PC-9 (cell line): Measurements from ENCODE around the gene RPTOR. TPM values are rescaled to one million over a fixed set of nuclear protein-coding genes. Genes with fewer than 3 reads are reported as not detected.

Experiments
- BruUV-seq: library from RNA; stranded (reverse); fragments of 400-500 nt; replicated peaks from 2 replicates; lab custom pipeline; 2021; lab: Mats Ljungman, UMichigan
- CTCF ChIA-PET: fragments of 300-600 bp; sonication (Branson Sonifier 250); formaldehyde crosslinking; loops from one replicate; lab custom pipeline; 2022; ENCODE audit warnings: antibody characterized with exemption; lab: Charles Lee
- POLR2A ChIA-PET: fragments of 300-600 bp; sonication (Branson Sonifier 250); formaldehyde crosslinking; loops from one replicate; lab custom pipeline; 2022; ENCODE audit warnings: antibody characterized with exemption; ENCODE audit not compliant: unreplicated experiment; lab: Charles Lee
- DNase-seq, 2 experiments: peaks; one replicate each; pipeline versions ENCODE4 v3.0.0 to v3.0.0-alpha.2; 2015 to 2022; ENCODE audit warnings: mixed read lengths in 1 of 2
- H2AFZ ChIP-seq: fragments of 200-600 bp; sonication (generic); 2 replicates; pipeline ENCODE4 v1.8.1; 2017; ENCODE audit warnings: antibody characterized with exemption
- H3F3A ChIP-seq: fragments of 200-600 bp; sonication (generic); 2 replicates; pipeline ENCODE4 v1.8.1; 2017; ENCODE audit warnings: antibody characterized with exemption, mild to moderate bottlenecking, low read depth; ENCODE audit not compliant: insufficient read depth
- H3K27ac ChIP-seq: fragments of 200-600 bp; sonication (generic); 2 replicates; pipeline ENCODE4 v1.6.1; 2016; ENCODE audit warnings: mixed run types
- H3K27me3 ChIP-seq: fragments of 200-600 bp; sonication (generic); 2 replicates; pipeline ENCODE4 v1.6.1; 2016; ENCODE audit warnings: low read depth, mixed run types; ENCODE audit not compliant: insufficient read depth
- H3K36me3 ChIP-seq: fragments of 200-600 bp; sonication (generic); 2 replicates; pipeline ENCODE4 v1.6.1; 2016; ENCODE audit warnings: low read depth, mixed run types
- H3K4me1 ChIP-seq: fragments of 200-600 bp; sonication (generic); replicated peaks from 2 replicates; pipeline ENCODE4 v1.6.1; 2016; ENCODE audit warnings: mixed run types; ENCODE audit not compliant: insufficient read depth
- H3K4me2 ChIP-seq: fragments of 200-600 bp; sonication (generic); 2 replicates; pipeline ENCODE4 v1.6.1; 2017; ENCODE audit warnings: mixed run types
- H3K4me3 ChIP-seq: fragments of 200-600 bp; sonication (generic); 2 replicates; pipeline ENCODE4 v1.6.1; 2016; ENCODE audit warnings: mixed run types
- H3K79me2 ChIP-seq: fragments of 200-600 bp; sonication (generic); 2 replicates; pipeline ENCODE4 v1.6.1; 2017; ENCODE audit warnings: low read depth, mixed run types
- H3K9me2 ChIP-seq: fragments of 200-600 bp; sonication (generic); 2 replicates; pipeline ENCODE4 v1.8.1; 2017; ENCODE audit warnings: mild to moderate bottlenecking; ENCODE audit not compliant: insufficient read depth
- H3K9me3 ChIP-seq: fragments of 200-600 bp; sonication (generic); 2 replicates; pipeline ENCODE4 v1.8.1; 2016; ENCODE audit warnings: low read depth; ENCODE audit not compliant: insufficient read depth
- H4K20me1 ChIP-seq: fragments of 200-600 bp; sonication (generic); 2 replicates; pipeline ENCODE4 v1.8.1; 2017; ENCODE audit not compliant: insufficient read depth
- EZH2 ChIP-seq: fragments of 200-600 bp; sonication (generic); IDR thresholded peaks from 2 replicates; pipeline ENCODE4 v1.8.0; 2017; ENCODE audit warnings: antibody characterized with exemption, low read depth
- intact Hi-C: fragments of 100-400 bp; cut with micrococcal nuclease; formaldehyde crosslinking; loops from one replicate; pipeline ENCODE4 v1.10.0; 2022; ENCODE audit not compliant: unreplicated experiment
- total RNA-seq: library from RNA; stranded (reverse); gene quantifications from 2 replicates; pipeline ENCODE4 v1.2.3, GENCODE V29; 2021
- TF ChIP-seq, protein P1 (sequence below): fragments of 200-600 bp; sonication (generic); conservative IDR thresholded peaks from 2 replicates; pipeline ENCODE4 v1.6.1; 2017; ENCODE audit warnings: mixed run types, antibody characterized with exemption, mild to moderate bottlenecking, moderate library complexity

The RPTOR gene
- total RNA-seq, 1 experiment from 2014 or later, result 50.8 TPM

DNA sequence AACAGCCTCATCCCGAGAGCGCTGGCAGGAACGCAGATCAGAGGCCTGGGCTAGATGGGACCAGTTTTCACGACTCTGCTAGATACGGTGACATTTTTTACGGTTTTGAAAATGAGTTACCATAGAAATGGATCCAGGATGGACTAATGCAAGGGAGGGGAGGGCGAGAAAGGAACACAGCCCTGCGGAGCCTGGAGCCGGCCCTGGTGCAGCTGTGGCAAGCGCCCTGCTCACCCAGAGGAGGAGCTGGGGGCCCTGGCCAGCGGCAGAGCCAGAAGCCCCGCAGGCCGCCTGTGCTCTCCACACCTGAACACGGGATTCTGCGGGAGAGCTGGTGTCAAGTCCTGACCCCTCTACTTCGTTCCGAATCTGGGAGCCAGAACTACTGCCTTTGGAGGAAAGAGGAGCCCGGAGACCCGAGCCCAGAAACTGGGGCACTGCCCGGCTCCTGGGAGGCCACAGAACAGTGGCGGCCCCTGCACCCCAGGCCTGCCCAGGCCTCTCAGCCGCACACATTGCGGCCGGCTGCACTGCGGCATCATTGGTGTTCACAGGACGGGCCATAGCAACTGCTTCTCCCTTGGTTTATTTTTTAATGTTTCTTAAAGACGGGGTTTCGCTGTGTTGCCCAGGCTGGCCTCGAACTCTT lies 358.4 kb downstream of the RPTOR start:
- no peaks in the 10 kb centered on the region for H3K27me3 ChIP-seq
- no peak overlapping the region for H3K27ac ChIP-seq
- no peak overlapping the region for H2AFZ ChIP-seq
- no TSS peak for BruUV-seq
- H3K36me3 ChIP-seq, result no peaks in the 10 kb centered on the region
- ChIA-PET POLR2A (no interaction called here), CTCF (no interaction called here)
- no peak overlapping the region for H3K4me2 ChIP-seq
- H3K4me1 ChIP-seq, result no peaks in the 10 kb centered on the region
- H3K79me2 ChIP-seq, result no peaks in the 10 kb centered on the region
- TF ChIP-seq, protein P1, sequence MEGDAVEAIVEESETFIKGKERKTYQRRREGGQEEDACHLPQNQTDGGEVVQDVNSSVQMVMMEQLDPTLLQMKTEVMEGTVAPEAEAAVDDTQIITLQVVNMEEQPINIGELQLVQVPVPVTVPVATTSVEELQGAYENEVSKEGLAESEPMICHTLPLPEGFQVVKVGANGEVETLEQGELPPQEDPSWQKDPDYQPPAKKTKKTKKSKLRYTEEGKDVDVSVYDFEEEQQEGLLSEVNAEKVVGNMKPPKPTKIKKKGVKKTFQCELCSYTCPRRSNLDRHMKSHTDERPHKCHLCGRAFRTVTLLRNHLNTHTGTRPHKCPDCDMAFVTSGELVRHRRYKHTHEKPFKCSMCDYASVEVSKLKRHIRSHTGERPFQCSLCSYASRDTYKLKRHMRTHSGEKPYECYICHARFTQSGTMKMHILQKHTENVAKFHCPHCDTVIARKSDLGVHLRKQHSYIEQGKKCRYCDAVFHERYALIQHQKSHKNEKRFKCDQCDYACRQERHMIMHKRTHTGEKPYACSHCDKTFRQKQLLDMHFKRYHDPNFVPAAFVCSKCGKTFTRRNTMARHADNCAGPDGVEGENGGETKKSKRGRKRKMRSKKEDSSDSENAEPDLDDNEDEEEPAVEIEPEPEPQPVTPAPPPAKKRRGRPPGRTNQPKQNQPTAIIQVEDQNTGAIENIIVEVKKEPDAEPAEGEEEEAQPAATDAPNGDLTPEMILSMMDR, result no peak
- no peak for TF ChIP-seq EZH2
- no peaks in the 10 kb centered on the region for H3F3A ChIP-seq
- H3K4me3 ChIP-seq, result no peak overlapping the region
- H3K9me3 ChIP-seq, result no peaks in the 10 kb centered on the region
- DNase-seq, result no peak
- intact Hi-C loops, result no loop called here
- H4K20me1 ChIP-seq, result no peaks in the 10 kb centered on the region
- H3K9me2 ChIP-seq, result no peaks in the 10 kb centered on the region

DNA sequence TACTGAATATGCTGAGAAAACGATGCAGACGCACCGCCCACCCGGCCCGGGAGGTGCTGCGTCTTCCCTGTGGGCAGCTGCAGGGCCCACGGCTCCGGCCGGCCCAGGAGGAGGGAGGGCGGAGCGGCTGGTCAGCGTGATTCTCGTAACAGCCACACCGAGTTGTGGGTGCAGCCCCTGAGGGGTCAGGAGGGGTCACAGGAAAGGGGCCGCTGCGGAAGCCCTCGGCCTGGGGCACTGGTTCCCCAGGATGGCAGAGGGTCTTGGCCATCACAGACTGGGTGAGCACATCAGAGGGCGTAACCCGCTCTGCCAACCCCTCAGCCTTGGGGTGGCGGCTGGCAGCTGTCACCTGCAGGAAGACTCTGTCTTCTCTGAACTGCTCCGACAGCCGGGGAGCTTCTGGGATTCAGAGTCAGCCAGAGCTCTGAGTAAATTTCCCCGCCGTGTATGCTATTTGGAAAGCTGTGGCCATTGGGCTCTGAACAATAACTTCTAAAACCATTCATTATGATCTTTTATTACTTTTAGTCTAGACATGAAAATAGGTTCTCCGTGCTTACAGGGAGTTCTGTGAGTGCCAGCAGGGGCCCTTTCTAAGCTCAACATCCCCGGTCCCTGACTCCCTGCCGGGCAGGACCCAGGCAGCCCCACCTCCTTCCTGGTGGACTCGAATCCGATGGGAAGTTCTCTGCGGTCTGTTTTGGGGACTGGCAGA lies 359.6 kb downstream of the RPTOR start:
- no TSS peak for BruUV-seq
- H3K27ac ChIP-seq, result no peak overlapping the region
- POLR2A ChIA-PET, result no interaction called here
- no peak for TF ChIP-seq EZH2
- TF ChIP-seq, protein P1, result no peak
- no peak overlapping the region for H2AFZ ChIP-seq
- no peaks in the 10 kb centered on the region for H4K20me1 ChIP-seq
- intact Hi-C loops, result no loop called here
- no peaks in the 10 kb centered on the region for H3K9me3 ChIP-seq
- CTCF ChIA-PET, result interaction anchor here (0.6 kb wide), 1 partner anchor 564 kb away, joined by 11 read pairs; no protein-coding TSS in a partner anchor
- H3K4me1 ChIP-seq, result no peaks in the 10 kb centered on the region
- no peak overlapping the region for H3K4me2 ChIP-seq
- H3K4me3 ChIP-seq, result no peak overlapping the region
- no peaks in the 10 kb centered on the region for H3K36me3 ChIP-seq
- DNase-seq, result no peak
- H3F3A ChIP-seq, result no peaks in the 10 kb centered on the region
- H3K79me2 ChIP-seq, result no peaks in the 10 kb centered on the region
- no peaks in the 10 kb centered on the region for H3K9me2 ChIP-seq
- H3K27me3 ChIP-seq, result no peaks in the 10 kb centered on the region

DNA sequence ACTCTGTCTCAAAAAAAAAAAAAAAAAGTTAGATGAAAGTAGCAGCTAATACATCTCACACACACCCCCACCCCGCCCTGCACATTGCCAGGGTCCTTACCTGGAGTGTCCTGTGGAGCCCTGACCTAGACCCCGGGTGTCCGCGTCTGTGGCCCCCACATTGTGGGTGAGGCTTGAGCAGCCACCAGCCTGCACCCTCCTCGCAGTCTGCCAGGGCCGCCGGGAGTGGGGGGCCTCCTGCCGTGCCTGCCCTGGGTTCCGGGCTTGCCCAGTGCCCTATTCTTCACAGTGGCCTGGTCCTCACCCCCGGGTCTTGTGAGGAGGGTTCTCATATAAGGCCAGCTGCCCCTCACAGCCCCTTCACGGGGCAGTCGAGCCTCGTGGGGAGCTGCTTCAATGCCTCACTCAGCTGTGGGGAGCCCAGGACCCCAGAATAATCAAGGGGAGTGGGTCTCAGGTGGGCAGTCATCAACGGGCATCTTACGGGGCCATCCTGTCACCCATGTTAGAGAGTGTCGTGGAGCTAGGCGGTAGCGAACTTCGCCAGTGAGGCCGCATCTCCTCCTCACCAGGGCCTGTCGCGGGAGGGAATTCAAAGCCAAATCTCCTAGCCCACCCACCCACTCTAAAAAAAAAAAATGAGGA lies 361.1 kb downstream of the RPTOR start:
- BruUV-seq, result no TSS peak
- no peak for DNase-seq
- Histone ChIP-seq H3K27me3 (no peaks in the 10 kb centered on the region), H3K9me3 (no peaks in the 10 kb centered on the region), H3K4me2 (no peak overlapping the region), H4K20me1 (no peaks in the 10 kb centered on the region), H3K79me2 (no peaks in the 10 kb centered on the region), H3K27ac (no peak overlapping the region), H3F3A (no peaks in the 10 kb centered on the region), H3K9me2 (no peaks in the 10 kb centered on the region), H3K4me1 (no peaks in the 10 kb centered on the region), H3K4me3 (no peak overlapping the region), H3K36me3 (no peaks in the 10 kb centered on the region), H2AFZ (no peak overlapping the region)
- POLR2A ChIA-PET, result no interaction called here
- TF ChIP-seq, protein P1, result no peak
- no peak for TF ChIP-seq EZH2
- intact Hi-C loops, result no loop called here
- CTCF ChIA-PET, result no interaction called here
